ENCODE results near the gene EEF2K. TPM values are rescaled to one million over a fixed set of nuclear protein-coding genes. Genes with fewer than 3 reads are reported as not detected.
A peak's percentile ranks its signal among the peaks of the same experiment; 100 is the strongest.
"Not testable (repeated sequence)": the region's sequence is repeated elsewhere in the genome, so short reads cannot be mapped to it uniquely, and the experiment has no call there.

EEF2K gene
- polyA plus RNA-seq (2013, experiment 1 of 4) = 9.8 TPM
- 10.2 TPM for polyA plus RNA-seq (2013, experiment 2 of 4)
- polyA plus RNA-seq (2013, experiment 3 of 4) = 5.8 TPM
- 6.4 TPM for polyA plus RNA-seq (2013, experiment 4 of 4)

DNA sequence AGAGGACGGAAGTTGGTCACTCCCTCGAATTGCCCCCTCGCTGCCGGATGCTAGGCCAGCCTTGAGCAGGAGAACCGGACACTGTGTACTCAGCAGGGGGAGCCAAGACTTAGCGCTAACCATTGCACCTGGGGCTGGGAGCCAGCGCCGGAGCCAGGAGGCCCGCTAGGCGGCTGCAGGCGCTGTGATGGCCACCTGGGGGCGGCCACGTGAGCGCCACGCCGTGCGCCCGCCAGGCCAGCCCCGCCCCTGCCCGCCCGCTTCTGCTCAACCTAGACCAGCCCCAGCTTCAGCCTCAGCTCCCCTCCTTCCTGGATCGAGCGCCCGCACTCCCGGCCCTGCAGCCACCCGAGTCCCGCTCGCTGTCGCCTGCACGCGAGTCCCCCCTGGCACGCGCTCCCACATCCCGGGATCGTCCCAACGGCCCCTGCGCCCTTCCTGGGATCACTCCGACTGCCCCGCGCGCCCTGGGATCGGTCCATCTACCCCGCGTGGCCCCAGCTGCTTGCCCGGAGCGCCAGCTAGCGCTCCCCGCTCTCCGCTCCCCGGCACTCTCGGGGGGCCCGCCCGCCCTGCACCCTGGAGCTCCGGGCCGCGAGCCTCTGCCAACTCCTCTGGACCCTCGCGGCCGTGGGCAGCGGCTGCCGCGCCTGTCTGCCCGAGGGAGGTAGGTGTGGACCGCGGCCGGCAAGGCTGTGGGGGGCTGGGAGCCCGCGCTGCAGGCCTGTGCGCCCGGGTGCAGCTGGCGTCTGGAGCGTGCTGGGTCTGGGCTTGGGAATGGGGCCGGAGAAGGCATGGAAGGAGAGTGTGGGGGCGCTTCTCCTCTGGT lies at the start of gene EEF2K:
TSS of gene EEF2K (plus strand) at position 266 of the 829 bp plus-strand sequence. CDS start 19,452 bp downstream, outside the sequence.
- H3K27ac ChIP-seq (ENCODE audit: insufficient read depth, low read depth, low read length, poor library complexity, severe bottlenecking) = no peak within 1 kb of the TSS
- WGBS, 2 experiments = 0% methylated on average over 74 of the region's 74 CpGs

DNA sequence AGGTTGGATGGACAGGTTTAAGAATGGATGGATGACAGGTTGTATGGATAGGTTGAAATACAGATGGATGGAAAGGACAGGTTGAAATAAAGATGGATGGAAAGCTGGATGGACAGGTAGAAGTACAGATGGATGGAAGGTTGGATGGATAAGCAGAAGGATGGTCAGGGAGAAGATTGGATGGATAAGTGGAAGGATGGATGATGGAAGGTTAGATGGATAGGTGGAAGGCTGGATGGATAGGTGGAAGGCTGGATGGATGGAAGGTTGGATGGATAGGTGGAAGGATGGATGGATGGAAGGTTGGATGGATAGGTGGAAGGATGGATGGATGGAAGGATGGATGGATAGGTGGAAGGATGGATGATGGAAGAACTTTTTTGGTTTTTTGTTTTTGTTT lies 44.7 kb upstream of the EEF2K start:
- no peaks in the 10 kb centered on the region for H3K4me1 ChIP-seq (ENCODE audit: control insufficient read depth, insufficient read depth, low read length)
- no peak overlapping the region for H3K27ac ChIP-seq (ENCODE audit: insufficient read depth, low read depth, low read length, poor library complexity, severe bottlenecking)
- no peaks in the 10 kb centered on the region for H3K36me3 ChIP-seq (ENCODE audit: control insufficient read depth, insufficient read depth, low read length)
- no peak overlapping the region for H3K4me3 ChIP-seq (ENCODE audit: insufficient read depth, low read depth, low read length)
- peaks cover 35% of the 10 kb centered on the region for H3K27me3 ChIP-seq (ENCODE audit: control insufficient read depth, insufficient read depth, low read length, poor library complexity, severe bottlenecking)
- no peaks in the 10 kb centered on the region for H3K9me3 ChIP-seq (ENCODE audit: control insufficient read depth, low read length)

More for the DNA sequence above, at the start of gene EEF2K:
- no peaks in the 10 kb centered on the region for H3K36me3 ChIP-seq (ENCODE audit: control insufficient read depth, insufficient read depth, low read length)
- H3K9me3 ChIP-seq (ENCODE audit: control insufficient read depth, low read length) = no peaks in the 10 kb centered on the region
- H3K4me1 ChIP-seq (ENCODE audit: control insufficient read depth, insufficient read depth, low read length) = no peaks in the 10 kb centered on the region
- H3K4me3 ChIP-seq (ENCODE audit: insufficient read depth, low read depth, low read length) = peak within 1 kb of the TSS; percentile 81
- H3K27me3 ChIP-seq (ENCODE audit: control insufficient read depth, insufficient read depth, low read length, poor library complexity, severe bottlenecking) = peaks cover 10% of the 10 kb centered on the region

DNA sequence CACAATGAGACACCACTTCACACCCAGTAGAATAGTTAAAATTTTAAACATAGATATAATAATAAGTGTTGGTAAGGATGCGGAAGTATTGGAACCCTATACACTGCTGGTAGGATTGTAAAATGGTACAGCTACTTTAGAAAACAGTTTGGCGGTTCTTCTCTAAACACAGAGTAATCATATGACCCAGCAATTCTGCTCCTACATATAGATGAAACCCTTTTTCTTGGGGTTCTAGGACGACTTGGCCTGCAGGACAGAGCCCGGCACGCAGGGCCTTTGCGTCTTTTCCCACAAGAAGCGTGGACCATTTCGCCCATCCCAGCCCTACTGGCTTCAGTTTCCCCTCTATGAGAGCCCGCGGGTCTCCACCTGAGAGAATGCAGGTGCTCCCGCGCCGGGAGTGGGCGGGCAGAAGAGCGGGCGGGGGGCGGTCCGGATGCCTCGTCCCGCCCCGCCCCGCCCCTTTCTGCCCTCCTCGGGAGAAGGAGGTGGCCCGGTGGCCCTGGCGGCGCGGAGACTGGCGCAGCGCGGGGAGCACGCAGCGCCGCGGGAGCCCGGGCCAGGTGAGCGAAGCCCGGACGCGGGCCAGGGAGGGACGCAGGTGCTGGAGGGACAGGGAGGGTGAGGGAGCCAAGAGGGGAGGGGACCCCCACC lies 44.0 kb upstream of the EEF2K start, which contains the start of gene SDR42E2:
TSS of gene SDR42E2 (plus strand) at position 508 of the 657 bp plus-strand sequence. CDS start 3,077 bp downstream, outside the sequence.
- Histone ChIP-seq H3K27me3 (ENCODE audit: control insufficient read depth, insufficient read depth, low read length, poor library complexity, severe bottlenecking) (peaks cover 35% of the 10 kb centered on the region), H3K9me3 (ENCODE audit: control insufficient read depth, low read length) (no peaks in the 10 kb centered on the region), H3K36me3 (ENCODE audit: control insufficient read depth, insufficient read depth, low read length) (no peaks in the 10 kb centered on the region), H3K27ac (ENCODE audit: insufficient read depth, low read depth, low read length, poor library complexity, severe bottlenecking) (no peak within 1 kb of the TSS), H3K4me3 (ENCODE audit: insufficient read depth, low read depth, low read length) (peak within 1 kb of the TSS; percentile 31), H3K4me1 (ENCODE audit: control insufficient read depth, insufficient read depth, low read length) (no peaks in the 10 kb centered on the region)
- WGBS, 2 experiments = 5 to 6% methylated on average over 40 of the region's 40 CpGs

GRCh38 chr16:22162656-22163009 lies 43.4 kb upstream of the EEF2K start:
- no peaks in the 10 kb centered on the region for H3K36me3 ChIP-seq (ENCODE audit: control insufficient read depth, insufficient read depth, low read length)
- 45 to 47% methylated on average over 14 of the region's 14 CpGs for WGBS, 2 experiments
- peaks cover 35% of the 10 kb centered on the region for H3K27me3 ChIP-seq (ENCODE audit: control insufficient read depth, insufficient read depth, low read length, poor library complexity, severe bottlenecking)
- H3K27ac ChIP-seq (ENCODE audit: insufficient read depth, low read depth, low read length, poor library complexity, severe bottlenecking) = no peak overlapping the region
- H3K4me3 ChIP-seq (ENCODE audit: insufficient read depth, low read depth, low read length) = peak overlapping the region; percentile 31
- no peaks in the 10 kb centered on the region for H3K4me1 ChIP-seq (ENCODE audit: control insufficient read depth, insufficient read depth, low read length)
- H3K9me3 ChIP-seq (ENCODE audit: control insufficient read depth, low read length) = no peaks in the 10 kb centered on the region

GRCh38 chr16:22163806-22164205 lies 42.3 kb upstream of the EEF2K start:
- Histone ChIP-seq H3K4me3 (ENCODE audit: insufficient read depth, low read depth, low read length) (no peak overlapping the region), H3K36me3 (ENCODE audit: control insufficient read depth, insufficient read depth, low read length) (no peaks in the 10 kb centered on the region), H3K27me3 (ENCODE audit: control insufficient read depth, insufficient read depth, low read length, poor library complexity, severe bottlenecking) (peaks cover 35% of the 10 kb centered on the region), H3K9me3 (ENCODE audit: control insufficient read depth, low read length) (no peaks in the 10 kb centered on the region), H3K27ac (ENCODE audit: insufficient read depth, low read depth, low read length, poor library complexity, severe bottlenecking) (no peak overlapping the region), H3K4me1 (ENCODE audit: control insufficient read depth, insufficient read depth, low read length) (no peaks in the 10 kb centered on the region)
- 87 to 88% methylated on average over 6 of the region's 6 CpGs for WGBS, 2 experiments

DNA sequence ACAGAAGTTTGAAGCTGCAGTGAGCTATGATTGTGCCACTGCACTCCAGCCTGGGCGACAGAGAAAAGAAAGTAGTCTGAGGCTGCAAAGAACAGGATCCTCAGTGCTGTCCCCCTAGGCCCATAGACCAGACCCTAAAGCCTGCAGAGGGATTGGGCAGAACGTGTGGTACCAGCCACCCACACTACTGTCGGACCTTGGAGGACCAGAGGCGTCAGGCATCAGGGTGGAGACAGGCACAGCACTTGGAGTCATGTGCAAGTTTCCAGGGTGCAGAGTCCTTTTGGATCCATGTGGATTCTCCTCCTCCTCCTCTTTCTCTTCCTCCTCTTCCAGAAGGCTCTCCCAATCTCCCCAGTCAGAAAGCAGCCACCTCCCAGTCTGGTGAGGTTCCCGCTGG lies 41.6 kb upstream of the EEF2K start:
- H3K4me1 ChIP-seq (ENCODE audit: control insufficient read depth, insufficient read depth, low read length) = no peaks in the 10 kb centered on the region
- H3K27ac ChIP-seq (ENCODE audit: insufficient read depth, low read depth, low read length, poor library complexity, severe bottlenecking) = no peak overlapping the region
- no peaks in the 10 kb centered on the region for H3K36me3 ChIP-seq (ENCODE audit: control insufficient read depth, insufficient read depth, low read length)
- peaks cover 35% of the 10 kb centered on the region for H3K27me3 ChIP-seq (ENCODE audit: control insufficient read depth, insufficient read depth, low read length, poor library complexity, severe bottlenecking)
- no peak overlapping the region for H3K4me3 ChIP-seq (ENCODE audit: insufficient read depth, low read depth, low read length)
- 91 to 92% methylated on average over 5 of the region's 5 CpGs for WGBS, 2 experiments
- no peaks in the 10 kb centered on the region for H3K9me3 ChIP-seq (ENCODE audit: control insufficient read depth, low read length)

- Histone ChIP-seq H3K27ac (ENCODE audit: insufficient read depth, low read depth, low read length, poor library complexity, severe bottlenecking) (no peak overlapping the region), H3K9me3 (ENCODE audit: control insufficient read depth, low read length) (no peaks in the 10 kb centered on the region), H3K36me3 (ENCODE audit: control insufficient read depth, insufficient read depth, low read length) (no peaks in the 10 kb centered on the region), H3K4me3 (ENCODE audit: insufficient read depth, low read depth, low read length) (no peak overlapping the region), H3K4me1 (ENCODE audit: control insufficient read depth, insufficient read depth, low read length) (no peaks in the 10 kb centered on the region), H3K27me3 (ENCODE audit: control insufficient read depth, insufficient read depth, low read length, poor library complexity, severe bottlenecking) (peaks cover 31% of the 10 kb centered on the region)
- 94 to 95% methylated on average over 16 of the region's 16 CpGs for WGBS, 2 experiments
These were observed 40.4 kb upstream of the EEF2K start for GRCh38 chr16:22165508-22166285.

GRCh38 chr16:22171953-22172352 lies 34.1 kb upstream of the EEF2K start:
- no peaks in the 10 kb centered on the region for H3K9me3 ChIP-seq (ENCODE audit: control insufficient read depth, low read length)
- no peaks in the 10 kb centered on the region for H3K27me3 ChIP-seq (ENCODE audit: control insufficient read depth, insufficient read depth, low read length, poor library complexity, severe bottlenecking)
- H3K27ac ChIP-seq (ENCODE audit: insufficient read depth, low read depth, low read length, poor library complexity, severe bottlenecking) = no peak overlapping the region
- no peaks in the 10 kb centered on the region for H3K36me3 ChIP-seq (ENCODE audit: control insufficient read depth, insufficient read depth, low read length)
- no peaks in the 10 kb centered on the region for H3K4me1 ChIP-seq (ENCODE audit: control insufficient read depth, insufficient read depth, low read length)
- H3K4me3 ChIP-seq (ENCODE audit: insufficient read depth, low read depth, low read length) = no peak overlapping the region
- WGBS, 2 experiments = 92 to 93% methylated on average over 6 of the region's 6 CpGs

DNA sequence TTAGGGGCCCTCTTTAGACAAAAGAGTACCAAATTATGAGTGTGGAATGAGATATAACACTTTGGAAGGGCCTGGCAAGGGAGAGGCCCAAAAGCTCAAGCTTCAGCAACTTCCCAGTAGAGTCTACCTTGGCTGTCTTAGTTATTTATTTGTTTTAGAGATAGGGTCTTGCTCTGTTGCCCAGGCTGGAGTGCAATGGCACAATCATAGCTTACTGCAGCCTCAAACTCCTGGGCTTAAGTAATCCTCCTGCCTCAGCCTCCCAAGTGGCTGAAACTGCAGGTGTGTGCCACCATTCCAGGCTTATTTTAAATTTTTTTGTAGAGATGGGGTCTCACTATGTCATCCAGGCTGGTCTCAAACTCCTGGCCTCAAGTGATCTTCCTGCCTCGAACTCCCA lies 33.4 kb upstream of the EEF2K start:
- not testable (repeated sequence) for H3K9me3 ChIP-seq (ENCODE audit: control insufficient read depth, low read length); H3K4me3 ChIP-seq (ENCODE audit: insufficient read depth, low read depth, low read length); H3K27me3 ChIP-seq (ENCODE audit: control insufficient read depth, insufficient read depth, low read length, poor library complexity, severe bottlenecking); H3K36me3 ChIP-seq (ENCODE audit: control insufficient read depth, insufficient read depth, low read length); H3K27ac ChIP-seq (ENCODE audit: insufficient read depth, low read depth, low read length, poor library complexity, severe bottlenecking); H3K4me1 ChIP-seq (ENCODE audit: control insufficient read depth, insufficient read depth, low read length)
- 88 to 100% methylated on average over 1 of the region's 1 CpG for WGBS, 2 experiments

- 87 to 89% methylated on average over 9 of the region's 9 CpGs for WGBS, 2 experiments
- Histone ChIP-seq H3K36me3 (ENCODE audit: control insufficient read depth, insufficient read depth, low read length) (no peaks in the 10 kb centered on the region), H3K4me3 (ENCODE audit: insufficient read depth, low read depth, low read length) (no peak overlapping the region), H3K27me3 (ENCODE audit: control insufficient read depth, insufficient read depth, low read length, poor library complexity, severe bottlenecking) (no peaks in the 10 kb centered on the region), H3K9me3 (ENCODE audit: control insufficient read depth, low read length) (no peaks in the 10 kb centered on the region), H3K27ac (ENCODE audit: insufficient read depth, low read depth, low read length, poor library complexity, severe bottlenecking) (no peak overlapping the region), H3K4me1 (ENCODE audit: control insufficient read depth, insufficient read depth, low read length) (no peaks in the 10 kb centered on the region)
These were observed 31.4 kb upstream of the EEF2K start for GRCh38 chr16:22174642-22175041.
